Activated naive CD4-positive, alpha-beta T cell treated with anti-CD3 and anti-CD28 coated beads for 36 hours (primary cell): ENCODE data around the gene SLC22A7. TPM values are rescaled to one million over a fixed set of nuclear protein-coding genes. Genes with fewer than 3 reads are reported as not detected.

ENCODE experiments used
- CTCF ChIA-PET: fragments of 350-600 bp; sonication (Branson Sonifier 250); formaldehyde crosslinking; loops from one replicate; lab custom pipeline; 2021; ENCODE audit warnings: antibody characterized with exemption; lab: Charles Lee
- DNase-seq: peaks from one replicate; pipeline ENCODE4 v3.0.0-alpha.2; 2020
- H3K27ac Mint-ChIP-seq: one replicate; pipeline ENCODE4 v1.8.0; 2021; ENCODE audit warnings: mild to moderate bottlenecking, mixed read lengths
- H3K27me3 Mint-ChIP-seq: one replicate; pipeline ENCODE4 v1.8.0; 2021; ENCODE audit warnings: low read depth, mixed read lengths
- H3K36me3 Mint-ChIP-seq: one replicate; pipeline ENCODE4 v1.8.0; 2021; ENCODE audit warnings: low read depth, mixed read lengths
- H3K4me1 Mint-ChIP-seq: one replicate; pipeline ENCODE4 v1.8.0; 2021; ENCODE audit warnings: low read depth, mixed read lengths
- H3K4me3 Mint-ChIP-seq: one replicate; pipeline ENCODE4 v1.8.0; 2021; ENCODE audit warnings: mild to moderate bottlenecking, moderate library complexity, mixed read lengths
- H3K9me3 Mint-ChIP-seq: one replicate; pipeline ENCODE4 v1.8.0; 2021; ENCODE audit warnings: mixed read lengths
- intact Hi-C: fragments of 100-400 bp; cut with micrococcal nuclease; formaldehyde crosslinking; loops from one replicate; pipeline ENCODE4 v1.15.1; 2023
- total RNA-seq, 2 experiments: library from RNA; stranded (reverse); gene quantifications; one replicate each; pipeline ENCODE4 v1.2.3, GENCODE V29; 2021

The SLC22A7 gene
- total RNA-seq, 2 experiments from 2014 or later: not detected

DNA sequence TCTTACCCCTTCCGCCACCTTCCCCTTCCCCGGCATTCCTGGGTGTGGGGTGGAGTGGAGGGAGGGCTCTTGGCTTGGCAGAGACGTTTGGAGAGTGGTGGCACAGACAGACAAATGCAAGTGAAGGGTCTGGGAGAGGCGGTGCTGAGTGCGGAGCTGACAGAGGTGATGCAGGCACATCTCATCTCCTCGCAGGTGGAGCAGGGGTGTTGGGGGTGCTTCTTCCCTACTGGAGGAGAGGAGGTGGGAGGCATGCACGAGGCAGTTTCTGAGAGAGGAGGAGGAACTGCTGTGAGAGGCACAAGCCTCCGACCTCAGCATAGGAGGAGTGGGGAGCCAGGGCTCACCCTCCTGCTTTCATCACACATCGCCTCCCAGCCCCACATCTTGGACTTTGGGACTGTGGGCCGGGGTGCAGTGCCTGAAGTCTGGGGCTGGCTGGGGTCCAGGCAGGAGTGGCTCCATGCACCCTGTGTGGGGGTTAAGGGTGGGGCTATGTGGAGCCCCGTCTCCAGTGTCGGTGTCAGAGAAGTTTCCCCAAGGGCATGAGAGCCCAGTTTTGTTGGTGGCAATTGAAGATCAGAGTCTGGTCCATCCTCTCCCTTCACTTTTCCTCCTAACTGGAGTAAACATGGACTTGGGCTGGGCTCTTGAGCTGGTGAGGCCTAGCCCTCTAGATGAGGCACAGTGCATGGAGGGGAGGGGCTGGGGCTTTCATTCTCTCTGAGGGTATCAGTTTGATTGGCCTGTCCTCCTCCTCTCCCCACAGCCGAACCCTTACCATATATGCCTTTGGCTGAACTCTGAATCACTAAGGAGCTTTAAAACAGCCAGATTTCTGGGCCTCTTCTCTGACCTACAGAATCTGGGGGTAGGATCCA, 20.2 kb upstream of the SLC22A7 start:
- H3K27me3 Mint-ChIP-seq: peaks cover 17% of the 10 kb centered on the region
- peaks cover 6% of the 10 kb centered on the region for H3K4me1 Mint-ChIP-seq
- H3K27ac Mint-ChIP-seq: no peak overlapping the region
- CTCF ChIA-PET: no interaction called here
- DNase-seq: no peak
- H3K4me3 Mint-ChIP-seq: no peak overlapping the region
- no peaks in the 10 kb centered on the region for H3K36me3 Mint-ChIP-seq
- no peaks in the 10 kb centered on the region for H3K9me3 Mint-ChIP-seq
- intact Hi-C loops: no loop called here

DNA sequence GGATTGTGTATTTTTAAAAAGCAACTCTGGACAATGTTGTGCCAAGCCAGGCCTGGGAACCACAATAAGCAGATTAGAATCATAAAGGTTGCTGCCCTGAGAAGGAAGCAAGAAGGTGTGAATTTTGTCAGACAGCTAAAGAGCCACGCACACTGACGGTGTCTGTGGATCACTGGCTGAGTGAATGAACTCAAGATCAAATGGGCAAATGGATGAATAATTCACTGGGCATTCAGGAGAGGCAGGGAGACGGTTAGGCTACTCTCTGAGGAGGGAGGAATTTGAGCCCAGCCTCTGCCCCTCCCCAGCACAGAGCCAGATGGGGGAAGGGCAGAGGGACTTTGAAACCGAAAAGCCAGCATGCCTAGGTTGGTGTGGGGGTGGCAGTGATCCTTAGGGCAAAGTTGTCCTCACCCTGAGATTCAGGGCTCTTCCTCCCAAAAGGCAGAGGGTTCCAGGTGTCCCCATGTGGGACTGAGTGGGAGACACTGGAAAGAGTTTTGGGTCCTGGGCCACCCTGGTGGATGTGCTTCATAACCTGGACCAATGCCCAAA, 19.5 kb upstream of the SLC22A7 start:
- H3K27ac Mint-ChIP-seq: no peak overlapping the region
- H3K27me3 Mint-ChIP-seq: peaks cover 17% of the 10 kb centered on the region
- no peak overlapping the region for H3K4me3 Mint-ChIP-seq
- intact Hi-C loops: no loop called here
- peaks cover 6% of the 10 kb centered on the region for H3K4me1 Mint-ChIP-seq
- CTCF ChIA-PET: interaction anchor here (1.6 to 1.9 kb wide), 2 partner anchors 29 to 228 kb away, joined by 4 to 6 read pairs; partner anchors contain the start of gene CRIP3
- H3K9me3 Mint-ChIP-seq: no peaks in the 10 kb centered on the region
- no peaks in the 10 kb centered on the region for H3K36me3 Mint-ChIP-seq
- no peak for DNase-seq

DNA sequence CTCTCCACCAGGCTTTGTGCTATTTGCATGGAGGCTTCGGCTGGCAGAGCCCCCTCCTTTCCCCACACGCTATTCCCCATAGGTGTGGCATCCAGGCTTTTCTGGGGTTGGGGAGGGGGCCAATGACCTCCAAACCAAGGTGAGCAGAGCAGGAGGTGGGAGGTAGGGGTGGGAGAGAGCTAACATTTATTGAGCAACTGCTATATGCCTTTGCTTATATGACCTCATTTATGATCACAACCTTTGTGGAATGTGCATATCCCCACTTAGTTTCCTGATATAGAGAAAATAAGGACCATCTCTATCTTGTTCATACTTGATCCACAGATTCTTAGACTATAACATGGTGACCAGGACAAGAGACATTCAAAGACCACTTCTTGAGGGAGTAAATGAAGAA, 17.8 kb upstream of the SLC22A7 start:
- Mint-ChIP-seq H3K36me3 (no peaks in the 10 kb centered on the region), H3K4me1 (peaks cover 4% of the 10 kb centered on the region), H3K27me3 (peaks cover 9% of the 10 kb centered on the region), H3K4me3 (no peak overlapping the region), H3K9me3 (no peaks in the 10 kb centered on the region), H3K27ac (no peak overlapping the region)
- intact Hi-C loops: no loop called here
- CTCF ChIA-PET: interaction anchor here (1.0 to 1.9 kb wide), 4 partner anchors 28 to 226 kb away, joined by 3 to 6 read pairs (median 4); partner anchors contain the start of genes ABCC10 and CRIP3
- no peak for DNase-seq

DNA sequence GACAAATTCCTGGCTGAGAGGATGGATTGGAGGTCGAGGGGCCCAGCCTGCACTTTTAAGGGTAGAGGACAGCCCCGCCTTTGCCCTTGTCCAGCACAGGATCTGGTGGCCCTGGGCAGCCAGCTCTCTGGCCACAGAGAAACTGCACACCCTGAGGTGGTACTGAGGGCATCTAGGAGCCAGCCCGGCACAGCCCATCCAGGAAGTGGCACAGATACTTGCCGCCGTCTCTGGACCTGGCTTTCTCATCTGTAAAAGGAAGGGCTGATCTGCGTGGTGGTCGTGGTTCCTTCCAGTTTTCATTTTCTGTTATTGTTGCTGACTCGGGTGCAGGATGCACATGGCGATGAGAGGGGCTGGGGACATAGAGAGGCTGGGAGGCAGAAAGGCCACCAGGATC, 16.0 kb upstream of the SLC22A7 start:
- no peak for DNase-seq
- Mint-ChIP-seq H3K4me3 (no peak overlapping the region), H3K9me3 (no peaks in the 10 kb centered on the region), H3K27me3 (peaks cover 8% of the 10 kb centered on the region), H3K4me1 (no peaks in the 10 kb centered on the region), H3K27ac (no peak overlapping the region), H3K36me3 (no peaks in the 10 kb centered on the region)
- CTCF ChIA-PET: interaction anchor here (0.5 to 1.1 kb wide), 3 partner anchors 10 to 253 kb away, joined by 3 to 4 read pairs (median 3); no protein-coding TSS in a partner anchor
- intact Hi-C loops: no loop called here

DNA sequence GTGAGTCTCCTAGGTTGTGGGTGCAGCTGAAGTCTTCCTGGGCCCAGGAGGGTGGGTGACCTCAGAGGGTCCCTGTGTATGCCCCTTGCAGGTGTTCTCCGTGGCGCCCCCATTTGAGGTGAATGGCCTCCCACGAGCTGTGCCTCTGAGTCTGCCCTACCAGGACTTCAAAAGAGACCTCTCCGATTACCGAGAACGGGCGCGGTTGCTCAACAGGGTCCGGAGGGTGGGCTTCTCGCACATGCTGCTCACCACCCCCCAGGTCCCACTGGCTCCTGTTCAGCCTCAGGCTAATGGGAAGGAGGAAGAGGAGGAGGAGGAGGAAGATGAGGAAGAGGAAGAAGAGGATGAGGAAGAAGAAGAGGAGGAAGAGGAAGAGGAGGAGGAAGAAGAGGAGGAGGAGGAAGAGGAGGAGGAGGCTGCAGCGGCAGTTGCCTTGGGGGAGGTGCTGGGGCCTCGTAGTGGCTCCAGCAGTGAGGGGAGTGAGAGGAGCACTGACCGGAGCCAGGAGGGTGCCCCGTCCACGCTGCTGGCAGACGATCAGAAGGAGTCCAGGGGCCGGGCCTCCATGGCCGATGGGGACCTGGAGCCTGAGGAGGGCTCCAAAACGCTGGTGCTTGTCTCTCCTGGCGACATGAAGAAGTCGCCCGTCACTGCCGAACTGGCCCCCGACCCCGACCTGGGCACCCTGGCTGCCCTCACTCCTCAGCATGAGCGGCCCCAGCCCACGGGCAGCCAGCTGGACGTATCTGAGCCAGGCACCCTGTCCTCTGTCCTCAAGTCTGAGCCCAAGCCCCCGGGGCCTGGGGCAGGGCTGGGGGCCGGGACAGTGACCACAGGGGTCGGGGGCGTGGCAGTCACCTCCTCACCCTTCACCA, 15.2 kb upstream of the SLC22A7 start:
- no peaks in the 10 kb centered on the region for H3K9me3 Mint-ChIP-seq
- H3K27ac Mint-ChIP-seq: no peak overlapping the region
- intact Hi-C loops: no loop called here
- CTCF ChIA-PET: interaction anchor here (1.1 kb wide), 1 partner anchor 10 kb away, joined by 3 read pairs; no protein-coding TSS in a partner anchor
- no peak overlapping the region for H3K4me3 Mint-ChIP-seq
- no peak for DNase-seq
- peaks cover 7% of the 10 kb centered on the region for H3K27me3 Mint-ChIP-seq
- H3K4me1 Mint-ChIP-seq: no peaks in the 10 kb centered on the region
- no peaks in the 10 kb centered on the region for H3K36me3 Mint-ChIP-seq

DNA sequence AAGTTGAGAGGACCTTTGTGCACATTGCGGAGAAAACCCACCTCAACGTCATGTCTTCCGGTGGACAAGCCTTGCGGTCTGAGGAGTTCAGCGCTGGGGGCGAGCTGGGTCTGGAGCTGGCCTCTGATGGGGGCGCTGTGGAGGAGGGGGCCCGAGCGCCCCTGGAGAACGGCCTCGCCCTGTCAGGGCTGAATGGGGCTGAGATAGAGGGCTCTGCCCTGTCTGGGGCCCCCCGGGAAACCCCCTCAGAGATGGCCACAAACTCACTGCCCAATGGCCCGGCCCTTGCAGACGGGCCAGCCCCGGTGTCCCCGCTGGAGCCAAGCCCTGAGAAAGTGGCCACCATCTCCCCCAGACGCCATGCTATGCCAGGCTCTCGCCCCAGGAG, 14.6 kb upstream of the SLC22A7 start:
- intact Hi-C loops: no loop called here
- H3K36me3 Mint-ChIP-seq: no peaks in the 10 kb centered on the region
- H3K4me1 Mint-ChIP-seq: no peaks in the 10 kb centered on the region
- H3K27ac Mint-ChIP-seq: no peak overlapping the region
- no peak overlapping the region for H3K4me3 Mint-ChIP-seq
- DNase-seq: no peak
- no peaks in the 10 kb centered on the region for H3K9me3 Mint-ChIP-seq
- CTCF ChIA-PET: no interaction called here
- peaks cover 7% of the 10 kb centered on the region for H3K27me3 Mint-ChIP-seq

DNA sequence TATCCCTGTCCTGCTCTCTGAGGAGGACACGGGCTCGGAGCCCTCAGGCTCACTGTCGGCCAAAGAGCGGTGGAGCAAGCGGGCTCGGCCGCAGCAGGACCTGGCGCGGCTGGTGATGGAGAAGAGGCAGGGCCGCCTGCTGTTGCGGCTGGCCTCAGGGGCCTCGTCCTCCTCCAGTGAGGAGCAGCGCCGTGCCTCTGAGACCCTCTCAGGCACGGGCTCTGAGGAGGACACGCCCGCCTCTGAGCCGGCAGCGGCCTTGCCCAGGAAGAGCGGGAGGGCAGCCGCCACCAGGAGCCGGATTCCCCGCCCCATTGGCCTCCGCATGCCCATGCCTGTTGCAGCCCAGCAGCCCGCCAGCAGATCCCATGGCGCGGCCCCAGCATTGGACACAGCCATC, 14.2 kb upstream of the SLC22A7 start:
- H3K4me1 Mint-ChIP-seq: no peaks in the 10 kb centered on the region
- CTCF ChIA-PET: no interaction called here
- H3K36me3 Mint-ChIP-seq: no peaks in the 10 kb centered on the region

DNA sequence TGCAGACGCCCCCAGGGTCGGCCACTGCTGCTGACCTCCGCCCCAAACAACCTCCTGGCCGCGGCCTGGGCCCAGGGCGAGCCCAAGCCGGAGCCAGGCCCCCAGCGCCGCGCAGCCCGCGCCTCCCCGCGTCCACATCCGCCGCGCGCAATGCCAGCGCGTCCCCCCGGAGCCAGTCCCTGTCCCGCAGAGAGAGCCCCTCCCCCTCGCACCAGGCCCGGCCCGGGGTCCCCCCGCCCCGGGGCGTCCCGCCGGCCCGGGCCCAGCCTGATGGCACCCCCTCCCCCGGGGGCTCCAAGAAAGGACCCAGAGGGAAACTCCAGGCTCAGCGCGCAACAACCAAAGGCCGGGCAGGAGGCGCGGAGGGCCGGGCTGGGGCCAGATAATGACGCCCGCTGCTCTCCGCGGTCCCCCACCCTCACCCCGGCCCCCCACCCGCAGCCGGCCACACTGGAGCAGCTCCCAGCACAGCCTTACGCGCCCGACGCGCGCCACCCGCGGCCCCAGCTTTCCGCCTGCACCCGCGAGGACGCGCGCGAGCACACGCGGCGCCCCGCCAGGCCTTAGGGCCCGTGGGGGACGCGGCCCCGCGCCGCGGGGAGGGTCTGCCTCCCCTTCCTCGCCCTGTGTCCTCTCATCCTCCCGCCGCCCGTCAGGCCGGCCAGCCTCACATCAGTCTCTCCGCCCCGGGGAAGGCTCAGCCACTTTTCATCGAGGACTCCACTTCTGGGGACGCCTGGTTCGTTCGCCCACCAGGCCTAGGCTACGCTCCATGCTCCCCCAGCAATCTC, 12.9 kb upstream of the SLC22A7 start:
- Mint-ChIP-seq H3K27me3 (peaks cover 7% of the 10 kb centered on the region), H3K9me3 (no peaks in the 10 kb centered on the region), H3K36me3 (no peaks in the 10 kb centered on the region), H3K27ac (no peak overlapping the region), H3K4me3 (no peak overlapping the region), H3K4me1 (no peaks in the 10 kb centered on the region)
- DNase-seq: no peak
- CTCF ChIA-PET: no interaction called here
- intact Hi-C loops: no loop called here

More for the DNA sequence above, 14.2 kb upstream of the SLC22A7 start:
- H3K27me3 Mint-ChIP-seq: peaks cover 7% of the 10 kb centered on the region
- DNase-seq: no peak
- no peak overlapping the region for H3K27ac Mint-ChIP-seq
- intact Hi-C loops: no loop called here
- no peak overlapping the region for H3K4me3 Mint-ChIP-seq
- H3K9me3 Mint-ChIP-seq: no peaks in the 10 kb centered on the region

DNA sequence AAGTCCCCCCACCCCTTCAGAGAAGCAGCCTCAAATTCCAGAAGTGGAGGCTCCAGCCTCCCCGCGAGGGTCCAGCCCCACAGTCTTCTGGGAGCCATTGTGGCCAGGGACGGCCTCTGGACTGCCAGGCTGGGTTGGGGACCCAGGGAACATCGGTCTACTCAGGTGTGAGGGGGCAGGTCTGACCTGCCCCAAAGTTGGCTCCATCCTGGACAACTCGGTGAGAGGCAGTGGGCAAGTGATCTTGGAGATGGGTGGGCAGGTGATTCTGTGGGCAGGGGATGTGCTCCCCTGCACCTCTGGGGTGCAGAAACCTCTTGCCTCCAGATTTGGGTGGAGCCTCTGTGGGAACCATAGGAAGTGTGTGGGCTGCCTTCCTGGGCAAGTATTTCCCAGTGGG, 12.2 kb upstream of the SLC22A7 start:
- Mint-ChIP-seq H3K27ac (no peak overlapping the region), H3K27me3 (peaks cover 7% of the 10 kb centered on the region), H3K36me3 (no peaks in the 10 kb centered on the region), H3K9me3 (no peaks in the 10 kb centered on the region), H3K4me3 (no peak overlapping the region), H3K4me1 (no peaks in the 10 kb centered on the region)
- CTCF ChIA-PET: no interaction called here
- intact Hi-C loops: no loop called here
- DNase-seq: no peak

DNA sequence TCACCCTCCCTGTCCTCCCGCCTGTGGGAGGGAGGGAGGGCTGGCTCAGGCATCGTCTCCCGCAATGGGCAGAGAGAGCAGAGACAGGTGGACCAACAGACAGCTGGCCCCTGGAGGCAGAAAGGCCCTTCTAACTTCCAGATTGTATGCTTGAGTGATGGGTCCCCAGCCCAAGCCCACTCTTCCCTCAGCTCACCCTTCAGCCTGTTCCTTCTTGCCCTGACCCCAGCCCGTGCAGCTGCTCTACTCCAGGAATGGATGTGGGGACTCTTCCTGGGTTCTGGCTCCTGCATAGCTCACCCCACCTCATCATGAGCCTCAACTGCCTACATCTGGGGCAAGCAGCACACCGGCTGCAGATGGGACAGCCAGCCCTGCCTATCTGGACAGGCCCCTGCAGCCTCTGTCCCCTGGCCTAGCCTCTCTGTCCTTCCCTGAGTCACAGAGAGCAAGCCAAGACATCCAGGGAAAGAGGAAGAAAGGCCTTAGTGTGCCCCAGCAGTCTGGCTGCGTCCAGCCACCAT, 11.5 kb upstream of the SLC22A7 start:
- Mint-ChIP-seq H3K27ac (no peak overlapping the region), H3K4me1 (no peaks in the 10 kb centered on the region), H3K4me3 (no peak overlapping the region), H3K9me3 (no peaks in the 10 kb centered on the region), H3K27me3 (peaks cover 7% of the 10 kb centered on the region), H3K36me3 (no peaks in the 10 kb centered on the region)
- intact Hi-C loops: no loop called here
- CTCF ChIA-PET: no interaction called here
- DNase-seq: no peak

DNA sequence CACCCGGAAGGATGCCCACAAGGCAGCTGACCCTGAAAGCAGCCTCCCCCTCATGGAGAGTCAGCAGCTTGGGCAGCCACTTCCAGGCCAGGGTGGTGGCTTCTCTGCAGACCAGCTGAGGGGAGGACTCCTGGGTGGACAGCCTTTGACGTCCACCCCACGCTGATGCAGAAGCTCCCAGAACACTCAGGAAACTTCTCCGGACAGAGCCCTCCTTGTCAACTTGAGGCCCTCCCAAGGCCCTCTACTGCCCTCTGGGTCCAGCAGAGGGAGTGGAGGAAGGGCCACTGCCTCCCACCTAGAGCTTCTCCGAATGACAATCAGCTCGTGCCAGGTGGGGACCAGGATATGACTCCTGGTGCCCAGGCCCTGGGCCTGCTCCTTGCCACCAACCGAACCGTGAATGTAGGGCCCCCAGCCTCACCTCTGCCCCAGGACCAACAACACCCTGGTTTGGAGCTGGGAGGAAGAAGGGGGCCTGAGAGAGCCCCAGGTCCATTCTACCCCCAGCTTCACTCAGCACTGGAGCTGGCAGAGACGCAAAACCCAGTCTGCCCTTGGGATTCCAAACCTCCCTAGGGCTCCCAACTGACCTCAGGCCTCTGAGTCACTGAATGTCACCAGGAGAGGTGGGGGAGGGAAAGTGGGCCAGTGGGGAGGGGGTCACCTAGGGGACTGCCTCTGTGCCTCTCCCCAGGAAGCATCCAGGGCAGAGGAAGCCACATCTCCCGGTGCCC, 10.9 kb upstream of the SLC22A7 start:
- Mint-ChIP-seq H3K27ac (no peak overlapping the region), H3K36me3 (no peaks in the 10 kb centered on the region), H3K9me3 (no peaks in the 10 kb centered on the region), H3K27me3 (peaks cover 7% of the 10 kb centered on the region), H3K4me1 (no peaks in the 10 kb centered on the region), H3K4me3 (no peak overlapping the region)
- CTCF ChIA-PET: interaction anchor here (0.7 kb wide), 1 partner anchor 58 kb away, joined by 3 read pairs; no protein-coding TSS in a partner anchor
- DNase-seq: no peak
- intact Hi-C loops: no loop called here
